Measurements from ENCODE around the gene LYZL1.

LYZL1 gene

GRCh38 chr10:29268011-29268410, 20.9 kb upstream of the LYZL1 start:
- ATAC-seq: no peak
- TF ChIP-seq PPARA (CRISPR knock-in tag; IDR thresholded peaks at IDR 0.05; ENCODE audit: borderline replicate concordance) (no peak), PATZ1 (CRISPR knock-in tag; IDR thresholded peaks at IDR 0.05; ENCODE audit: borderline replicate concordance) (no peak), TOX (CRISPR knock-in tag; IDR thresholded peaks at IDR 0.05; ENCODE audit: borderline replicate concordance) (no peak), OSR1 (CRISPR knock-in tag; IDR thresholded peaks at IDR 0.05) (no peak), GLIS3 (CRISPR knock-in tag; IDR thresholded peaks at IDR 0.05) (no peak), TSHZ2 (CRISPR knock-in tag; IDR thresholded peaks at IDR 0.05) (no peak), BACH2 (CRISPR knock-in tag; IDR thresholded peaks at IDR 0.05; ENCODE audit: borderline replicate concordance) (no peak), SNAI2 (CRISPR knock-in tag; IDR thresholded peaks at IDR 0.05) (no peak), RARB (CRISPR knock-in tag; IDR thresholded peaks at IDR 0.05) (no peak), TCF4 (CRISPR knock-in tag; IDR thresholded peaks at IDR 0.05; ENCODE audit: borderline replicate concordance) (no peak), ZFP30 (CRISPR knock-in tag; IDR thresholded peaks at IDR 0.05) (no peak), CSRNP3 (CRISPR knock-in tag; IDR thresholded peaks at IDR 0.05) (no peak), ZNF70 (CRISPR knock-in tag; IDR thresholded peaks at IDR 0.05) (no peak), ZNF565 (CRISPR knock-in tag; conservative IDR thresholded peaks at IDR 0.05; ENCODE audit: low read depth) (no peak), ARNTL (CRISPR knock-in tag; IDR thresholded peaks at IDR 0.05; ENCODE audit: borderline replicate concordance, low read depth) (no peak), ZFP3 (CRISPR knock-in tag; IDR thresholded peaks at IDR 0.05) (no peak), ZC3H10 (CRISPR knock-in tag; IDR thresholded peaks at IDR 0.05) (no peak)
- TF ChIP-seq, protein P1, sequence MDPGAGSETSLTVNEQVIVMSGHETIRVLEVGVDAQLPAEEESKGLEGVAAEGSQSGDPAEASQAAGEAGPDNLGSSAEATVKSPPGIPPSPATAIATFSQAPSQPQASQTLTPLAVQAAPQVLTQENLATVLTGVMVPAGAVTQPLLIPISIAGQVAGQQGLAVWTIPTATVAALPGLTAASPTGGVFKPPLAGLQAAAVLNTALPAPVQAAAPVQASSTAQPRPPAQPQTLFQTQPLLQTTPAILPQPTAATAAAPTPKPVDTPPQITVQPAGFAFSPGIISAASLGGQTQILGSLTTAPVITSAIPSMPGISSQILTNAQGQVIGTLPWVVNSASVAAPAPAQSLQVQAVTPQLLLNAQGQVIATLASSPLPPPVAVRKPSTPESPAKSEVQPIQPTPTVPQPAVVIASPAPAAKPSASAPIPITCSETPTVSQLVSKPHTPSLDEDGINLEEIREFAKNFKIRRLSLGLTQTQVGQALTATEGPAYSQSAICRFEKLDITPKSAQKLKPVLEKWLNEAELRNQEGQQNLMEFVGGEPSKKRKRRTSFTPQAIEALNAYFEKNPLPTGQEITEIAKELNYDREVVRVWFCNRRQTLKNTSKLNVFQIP (CRISPR knock-in tag; IDR thresholded peaks at IDR 0.05; ENCODE audit: borderline replicate concordance, low read depth): no peak

DNA sequence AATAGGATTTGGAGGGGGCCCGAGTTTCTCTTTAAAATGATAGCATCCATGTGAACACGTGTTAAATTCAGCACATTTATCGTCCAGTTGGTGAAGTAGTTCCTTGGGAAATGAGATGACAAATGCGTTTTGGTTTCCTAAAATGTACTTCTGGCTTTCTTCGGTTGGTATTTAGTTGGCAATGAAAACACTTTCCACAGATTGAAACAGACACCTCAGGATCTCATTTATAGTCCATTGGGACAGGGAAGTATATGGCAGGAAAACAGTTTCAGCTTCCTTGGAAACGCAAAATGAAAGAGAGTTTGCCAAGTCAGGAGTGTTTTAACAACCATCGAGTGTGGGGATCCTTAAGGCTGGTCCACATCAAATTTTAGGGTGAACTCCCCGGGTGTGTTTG, 19.4 kb upstream of the LYZL1 start:
- TF ChIP-seq TSHZ2 (CRISPR knock-in tag; IDR thresholded peaks at IDR 0.05): no peak
- TF ChIP-seq ZFP30 (CRISPR knock-in tag; IDR thresholded peaks at IDR 0.05): no peak
- TF ChIP-seq TOX (CRISPR knock-in tag; IDR thresholded peaks at IDR 0.05; ENCODE audit: borderline replicate concordance): no peak
- TF ChIP-seq PPARA (CRISPR knock-in tag; IDR thresholded peaks at IDR 0.05; ENCODE audit: borderline replicate concordance): no peak
- TF ChIP-seq TCF4 (CRISPR knock-in tag; IDR thresholded peaks at IDR 0.05; ENCODE audit: borderline replicate concordance): no peak
- no peak for TF ChIP-seq SNAI2 (CRISPR knock-in tag; IDR thresholded peaks at IDR 0.05)
- no peak for TF ChIP-seq RARB (CRISPR knock-in tag; IDR thresholded peaks at IDR 0.05)
- no peak for TF ChIP-seq CSRNP3 (CRISPR knock-in tag; IDR thresholded peaks at IDR 0.05)
- TF ChIP-seq CSDC2 (CRISPR knock-in tag; IDR thresholded peaks at IDR 0.05): no peak
- TF ChIP-seq ZNF8 (CRISPR knock-in tag; IDR thresholded peaks at IDR 0.05): no peak
- TF ChIP-seq OSR1 (CRISPR knock-in tag; IDR thresholded peaks at IDR 0.05): no peak
- no peak for TF ChIP-seq ARNTL (CRISPR knock-in tag; IDR thresholded peaks at IDR 0.05; ENCODE audit: borderline replicate concordance, low read depth)
- TF ChIP-seq PATZ1 (CRISPR knock-in tag; IDR thresholded peaks at IDR 0.05; ENCODE audit: borderline replicate concordance): no peak
- TF ChIP-seq, protein P2, sequence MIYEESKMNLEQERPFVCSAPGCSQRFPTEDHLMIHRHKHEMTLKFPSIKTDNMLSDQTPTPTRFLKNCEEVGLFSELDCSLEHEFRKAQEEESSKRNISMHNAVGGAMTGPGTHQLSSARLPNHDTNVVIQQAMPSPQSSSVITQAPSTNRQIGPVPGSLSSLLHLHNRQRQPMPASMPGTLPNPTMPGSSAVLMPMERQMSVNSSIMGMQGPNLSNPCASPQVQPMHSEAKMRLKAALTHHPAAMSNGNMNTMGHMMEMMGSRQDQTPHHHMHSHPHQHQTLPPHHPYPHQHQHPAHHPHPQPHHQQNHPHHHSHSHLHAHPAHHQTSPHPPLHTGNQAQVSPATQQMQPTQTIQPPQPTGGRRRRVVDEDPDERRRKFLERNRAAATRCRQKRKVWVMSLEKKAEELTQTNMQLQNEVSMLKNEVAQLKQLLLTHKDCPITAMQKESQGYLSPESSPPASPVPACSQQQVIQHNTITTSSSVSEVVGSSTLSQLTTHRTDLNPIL (CRISPR knock-in tag; IDR thresholded peaks at IDR 0.05; ENCODE audit: low read depth): no peak
- no peak for TF ChIP-seq ZNF70 (CRISPR knock-in tag; IDR thresholded peaks at IDR 0.05)
- no peak for ATAC-seq

Measured in SK-N-SH treated with all-trans-retinoic acid at 6 μM for 48 hours (cell line).